ENCODE data around the gene ACSF2.

ACSF2 gene

GRCh38 chr17:50506298-50506697 is 80.3 kb downstream of the ACSF2 start:
- TF ChIP-seq CTCF (IDR thresholded peaks at IDR 0.05): no peak
- no peak for DNase-seq (ENCODE audit: low spot score)
- no peak overlapping the region for H3K27ac ChIP-seq
- H3K4me3 ChIP-seq: no peak overlapping the region

- H3K27ac ChIP-seq: peak within 1 kb of the TSS; percentile 72 to 86
- peak within 1 kb of the TSS; percentile 92 for H3K4me3 ChIP-seq
- peak; percentile 83 for DNase-seq (ENCODE audit: low spot score)
- no peak for TF ChIP-seq CTCF (IDR thresholded peaks at IDR 0.05)
Observed at GRCh38 chr17:50507871-50508572, 82.0 kb downstream of the ACSF2 start, which contains the start of gene MYCBPAP. MYCBPAP (plus strand) TSS chr17:50508439; CDS start chr17:50508675, 236 bp downstream.

- H3K4me3 ChIP-seq: peak overlapping the region; percentile 92
- peak overlapping the region; percentile 72 to 86 for H3K27ac ChIP-seq
- TF ChIP-seq CTCF (IDR thresholded peaks at IDR 0.05): no peak
- peak; percentile 72 for DNase-seq (ENCODE audit: low spot score)
Observed at GRCh38 chr17:50508573-50509460, 82.8 kb downstream of the ACSF2 start.

GRCh38 chr17:50511058-50511457 is 85.0 kb downstream of the ACSF2 start:
- TF ChIP-seq CTCF (IDR thresholded peaks at IDR 0.05): no peak
- H3K27ac ChIP-seq: no peak overlapping the region
- H3K4me3 ChIP-seq: no peak overlapping the region
- DNase-seq (ENCODE audit: low spot score): no peak

- H3K27ac ChIP-seq: no peak overlapping the region
- no peak overlapping the region for H3K4me3 ChIP-seq
- TF ChIP-seq CTCF (IDR thresholded peaks at IDR 0.05): no peak
- no peak for DNase-seq (ENCODE audit: low spot score)
Observed at GRCh38 chr17:50513495-50513894, 87.5 kb downstream of the ACSF2 start.

GRCh38 chr17:50514388-50514787 is 88.4 kb downstream of the ACSF2 start:
- Histone ChIP-seq H3K4me3 (no peak overlapping the region), H3K27ac (no peak overlapping the region)
- DNase-seq (ENCODE audit: low spot score): no peak
- TF ChIP-seq CTCF (IDR thresholded peaks at IDR 0.05): no peak

All from coronary artery (tissue), 2 donors.